Muscle layer of colon (tissue), 2 donors: ENCODE data around the gene MTURN.
A peak's percentile ranks its signal among the peaks of the same experiment; 100 is the strongest.

Experiments used
- H3K27ac ChIP-seq: one replicate; pipeline ENCODE4 v1.7.0; 2013; ENCODE audit warnings: low read depth, mild to moderate bottlenecking, low read length, moderate library complexity
- H3K27me3 ChIP-seq, 2 donors: one replicate each; pipeline ENCODE4 v1.7.0; 2013; ENCODE audit warnings: low read length in 2 of 2, mild to moderate bottlenecking in 2 of 2; ENCODE audit not compliant: insufficient read depth in 2 of 2, control insufficient read depth in 1 of 2
- H3K36me3 ChIP-seq: one replicate; pipeline ENCODE4 v1.7.0; 2013; ENCODE audit warnings: mild to moderate bottlenecking, low read length; ENCODE audit not compliant: insufficient read depth
- H3K4me1 ChIP-seq: one replicate; pipeline ENCODE4 v1.7.0; 2013; ENCODE audit warnings: mild to moderate bottlenecking, low read length; ENCODE audit not compliant: insufficient read depth
- H3K4me3 ChIP-seq, 2 donors: one replicate each; pipeline ENCODE4 v1.7.0; 2013; ENCODE audit warnings: low read length in 2 of 2, low read depth in 1 of 2, mild to moderate bottlenecking in 1 of 2, moderate library complexity in 1 of 2
- H3K9ac ChIP-seq: one replicate; pipeline ENCODE4 v1.7.0; 2013; ENCODE audit warnings: low read length
- H3K9me3 ChIP-seq: one replicate; pipeline ENCODE4 v1.7.0; 2013; ENCODE audit warnings: mild to moderate bottlenecking, low read length
- donor health status: abdominal sarcoma.
- donor health status: Adenocarcinoma of cecum.

The MTURN gene

DNA sequence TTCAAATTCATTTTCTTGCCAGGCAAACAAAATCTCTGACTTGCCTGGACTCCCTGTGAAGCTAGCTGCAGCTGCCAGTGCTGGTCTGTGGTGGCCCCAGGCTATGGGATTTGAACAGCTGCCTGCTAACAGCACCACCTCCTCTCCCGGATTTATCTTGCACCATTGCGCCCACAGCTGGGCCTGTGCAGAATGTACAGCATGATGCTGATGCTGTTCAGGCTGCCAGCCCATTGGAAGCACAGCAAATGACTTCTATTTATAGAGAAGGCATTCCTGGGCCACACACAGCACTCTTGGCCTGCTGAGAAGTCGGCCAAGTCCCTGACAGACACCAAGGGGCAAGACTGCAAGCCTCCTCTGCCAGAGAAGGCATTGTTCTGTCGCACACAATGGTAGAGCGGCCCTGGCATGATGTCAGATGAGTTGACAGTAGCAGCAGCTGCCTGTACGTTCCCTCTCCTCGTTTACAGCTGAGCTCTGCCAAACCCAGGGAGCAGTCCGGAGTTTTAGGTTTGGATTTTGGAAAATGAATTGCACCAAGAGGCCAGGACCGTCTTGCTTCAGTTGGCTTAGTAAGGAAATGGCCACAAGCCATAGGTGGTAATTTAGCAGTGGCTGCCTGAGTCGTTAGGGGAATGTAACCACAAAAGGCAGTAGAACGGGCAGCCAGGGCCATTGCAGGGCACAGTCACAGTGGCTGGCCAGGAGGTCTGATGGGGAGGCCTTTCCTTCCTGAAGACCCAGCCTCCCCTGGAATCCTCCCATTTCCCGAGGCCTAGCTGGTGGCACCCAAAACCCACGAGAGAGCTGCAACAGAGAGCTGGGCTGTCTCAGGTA is 38.5 kb downstream of the MTURN start:
- Histone ChIP-seq H3K4me1 (peaks cover 47% of the 10 kb centered on the region), H3K9me3 (no peaks in the 10 kb centered on the region), H3K9ac (no peak overlapping the region), H3K27me3 (no peaks in the 10 kb centered on the region), H3K4me3 (peak overlapping the region in 1 of 2 donors; percentile 20), H3K27ac (peak overlapping the region; percentile 79), H3K36me3 (no peaks in the 10 kb centered on the region)

DNA sequence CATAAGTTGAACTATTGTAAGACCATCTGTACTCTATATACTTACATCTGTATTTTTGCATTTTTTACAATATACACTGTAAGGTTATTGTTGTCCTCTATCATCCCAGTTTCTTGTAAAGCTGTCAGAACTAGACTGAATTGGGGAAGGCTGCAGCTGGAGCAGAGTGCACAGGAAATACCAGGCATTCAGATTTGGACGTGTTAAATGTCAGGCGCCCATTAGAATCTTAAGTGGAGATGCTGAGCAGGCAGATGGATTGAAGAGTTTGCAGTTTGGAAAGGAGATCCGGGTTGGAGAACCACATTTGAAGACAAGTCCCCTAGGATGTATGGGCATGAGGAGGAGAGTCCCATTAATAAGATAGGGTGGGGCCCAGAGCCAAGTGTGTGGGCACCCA is 40.4 kb downstream of the MTURN start:
- H3K27ac ChIP-seq = no peak overlapping the region
- no peak overlapping the region for H3K4me3 ChIP-seq
- peaks cover 58% of the 10 kb centered on the region for H3K4me1 ChIP-seq
- H3K27me3 ChIP-seq = no peaks in the 10 kb centered on the region
- H3K9me3 ChIP-seq = no peaks in the 10 kb centered on the region
- H3K9ac ChIP-seq = no peak overlapping the region
- H3K36me3 ChIP-seq = no peaks in the 10 kb centered on the region

DNA sequence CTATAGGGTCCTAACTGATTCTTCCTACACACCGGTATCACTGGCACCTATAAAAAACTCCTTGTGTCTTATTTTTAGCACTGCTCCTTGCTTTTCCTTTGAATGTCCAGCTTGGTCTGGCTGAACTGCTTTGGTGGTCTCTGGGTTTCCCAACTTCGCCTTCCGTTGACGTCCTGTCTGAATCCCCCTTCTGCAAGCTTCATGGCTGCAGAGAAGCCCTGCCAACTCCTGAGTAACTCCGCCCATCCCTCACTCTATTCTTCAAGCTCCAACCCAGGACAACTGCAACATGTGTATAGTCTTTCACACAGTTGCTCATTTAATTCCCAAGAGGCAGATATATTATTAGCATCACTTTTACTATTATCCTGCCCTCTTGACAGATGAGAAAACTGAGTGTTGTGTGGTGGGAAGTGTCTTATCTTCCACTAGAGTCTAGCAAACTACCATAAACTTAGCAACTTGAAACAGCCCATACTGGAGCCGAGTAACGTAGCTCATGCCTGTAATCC is 40.9 kb downstream of the MTURN start:
- H3K4me3 ChIP-seq = no peak overlapping the region
- H3K4me1 ChIP-seq = peaks cover 62% of the 10 kb centered on the region
- H3K9ac ChIP-seq = no peak overlapping the region
- no peaks in the 10 kb centered on the region for H3K36me3 ChIP-seq
- H3K27me3 ChIP-seq = no peaks in the 10 kb centered on the region
- H3K27ac ChIP-seq = no peak overlapping the region
- H3K9me3 ChIP-seq = no peaks in the 10 kb centered on the region

DNA sequence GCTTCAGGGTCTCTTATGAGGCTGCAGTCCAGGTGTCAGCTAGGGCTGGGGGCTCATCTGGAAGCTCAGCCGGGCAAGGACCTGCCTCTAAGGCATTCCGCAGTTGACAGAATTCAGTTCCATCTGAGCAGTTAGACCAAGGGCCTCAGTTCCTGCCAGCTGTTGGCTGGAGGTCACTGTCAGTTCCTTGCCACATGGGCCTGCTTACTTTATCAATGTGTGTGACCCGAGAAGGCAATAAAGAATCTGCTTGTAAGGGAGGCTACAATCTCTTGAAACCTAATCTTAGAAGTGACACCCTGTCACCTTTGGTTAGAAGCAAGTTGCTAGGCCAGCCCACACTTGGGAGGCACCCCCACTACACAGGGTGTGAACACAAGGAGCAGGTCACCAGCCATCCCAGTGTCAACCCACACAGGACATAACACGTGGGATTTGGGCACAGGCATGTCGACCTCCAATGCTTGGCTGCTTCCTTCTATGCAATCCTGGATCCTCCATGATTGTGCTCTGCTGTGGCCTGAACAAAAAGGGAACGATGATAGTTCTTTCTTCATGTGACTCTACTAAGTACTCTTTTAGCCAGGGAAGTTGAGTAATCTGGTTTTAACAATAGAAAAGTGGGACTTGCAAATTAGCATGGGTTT is 41.8 kb downstream of the MTURN start:
- Histone ChIP-seq H3K27ac (no peak overlapping the region), H3K4me1 (peaks cover 71% of the 10 kb centered on the region), H3K9me3 (no peaks in the 10 kb centered on the region), H3K4me3 (no peak overlapping the region), H3K36me3 (no peaks in the 10 kb centered on the region), H3K9ac (no peak overlapping the region), H3K27me3 (no peaks in the 10 kb centered on the region)

DNA sequence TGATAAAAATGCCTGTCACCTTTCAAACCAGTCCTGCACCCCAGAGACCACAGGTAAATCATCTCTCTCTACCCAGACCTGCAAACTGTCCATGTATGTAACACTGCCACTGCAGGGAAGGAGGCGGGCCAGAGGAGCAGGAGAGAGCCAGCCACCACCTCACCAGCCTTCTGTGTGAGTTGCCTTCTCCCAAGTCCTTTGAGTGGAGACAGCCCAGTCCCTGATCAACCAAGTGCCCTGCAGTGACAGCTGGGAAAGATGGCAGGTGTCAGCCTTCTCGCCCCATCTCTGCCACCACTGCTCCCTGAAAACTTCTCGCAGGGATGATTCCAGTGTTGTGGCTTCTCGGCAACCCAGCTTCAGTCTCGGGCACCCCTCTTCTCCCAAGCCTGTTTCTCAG is 42.4 kb downstream of the MTURN start:
- peaks cover 72% of the 10 kb centered on the region for H3K4me1 ChIP-seq

DNA sequence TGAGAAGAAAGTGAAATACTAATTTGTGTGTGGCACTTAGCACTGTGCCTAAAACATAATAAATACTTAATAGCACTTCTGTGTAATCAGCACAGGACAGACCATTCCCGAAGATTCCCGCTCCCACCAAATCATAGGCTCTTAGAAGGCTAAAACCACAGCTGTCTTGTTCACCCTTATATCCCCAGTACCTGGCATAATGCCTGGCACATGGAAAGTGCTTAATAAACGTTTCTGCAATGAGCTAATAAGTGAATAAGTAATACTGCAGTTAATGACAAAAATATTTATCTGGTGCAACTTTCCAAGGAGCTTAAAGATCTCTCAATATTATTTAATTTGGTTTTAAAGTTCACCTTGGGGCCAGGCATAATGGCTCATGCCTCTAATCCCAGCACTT is 43.2 kb downstream of the MTURN start:
- Histone ChIP-seq H3K9ac (no peak overlapping the region), H3K4me3 (no peak overlapping the region), H3K4me1 (peaks cover 72% of the 10 kb centered on the region), H3K27ac (no peak overlapping the region), H3K9me3 (no peaks in the 10 kb centered on the region), H3K36me3 (no peaks in the 10 kb centered on the region), H3K27me3 (no peaks in the 10 kb centered on the region)

More for the DNA sequence above, 42.4 kb downstream of the MTURN start:
- no peak overlapping the region for H3K27ac ChIP-seq
- no peak overlapping the region for H3K9ac ChIP-seq
- no peaks in the 10 kb centered on the region for H3K36me3 ChIP-seq
- H3K9me3 ChIP-seq = no peaks in the 10 kb centered on the region
- no peaks in the 10 kb centered on the region for H3K27me3 ChIP-seq
- no peak overlapping the region for H3K4me3 ChIP-seq

DNA sequence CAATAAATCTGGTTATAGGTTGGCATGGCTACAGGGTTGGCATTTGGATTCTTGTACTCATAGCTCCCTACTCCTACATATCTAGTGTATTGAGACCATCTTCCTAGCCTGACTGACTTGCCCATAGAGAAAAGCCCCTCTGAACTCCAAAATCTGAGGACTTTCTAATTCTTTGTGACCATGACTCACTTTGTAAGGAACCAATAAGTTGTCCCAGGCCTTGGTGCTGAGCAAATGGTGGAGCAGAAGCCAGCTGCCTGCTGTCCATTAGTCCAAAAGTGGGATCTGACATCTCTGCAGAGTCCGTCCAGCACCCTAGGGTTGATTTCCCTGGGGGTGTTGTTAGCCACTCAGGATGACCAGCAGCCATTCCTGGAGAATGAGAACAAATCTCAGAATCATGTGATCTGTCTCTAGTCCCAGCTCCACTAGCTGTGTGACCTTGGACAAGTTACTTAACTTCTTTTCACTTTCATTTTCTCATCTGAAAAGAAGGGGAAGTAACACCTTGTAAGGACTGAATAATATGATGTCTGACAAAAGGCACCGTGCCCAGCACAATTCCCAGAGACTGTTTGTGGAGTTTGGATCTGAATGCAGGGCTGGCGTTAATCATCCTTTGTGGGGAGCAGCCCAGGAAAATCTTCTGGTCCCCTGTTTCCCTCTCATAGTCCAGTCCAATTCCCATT is 44.1 kb downstream of the MTURN start:
- no peak overlapping the region for H3K27ac ChIP-seq
- H3K9me3 ChIP-seq = no peaks in the 10 kb centered on the region
- H3K27me3 ChIP-seq = no peaks in the 10 kb centered on the region
- H3K4me3 ChIP-seq = peak overlapping the region in 1 of 2 donors; percentile 23
- peaks cover 63% of the 10 kb centered on the region for H3K4me1 ChIP-seq
- H3K36me3 ChIP-seq = no peaks in the 10 kb centered on the region
- no peak overlapping the region for H3K9ac ChIP-seq

DNA sequence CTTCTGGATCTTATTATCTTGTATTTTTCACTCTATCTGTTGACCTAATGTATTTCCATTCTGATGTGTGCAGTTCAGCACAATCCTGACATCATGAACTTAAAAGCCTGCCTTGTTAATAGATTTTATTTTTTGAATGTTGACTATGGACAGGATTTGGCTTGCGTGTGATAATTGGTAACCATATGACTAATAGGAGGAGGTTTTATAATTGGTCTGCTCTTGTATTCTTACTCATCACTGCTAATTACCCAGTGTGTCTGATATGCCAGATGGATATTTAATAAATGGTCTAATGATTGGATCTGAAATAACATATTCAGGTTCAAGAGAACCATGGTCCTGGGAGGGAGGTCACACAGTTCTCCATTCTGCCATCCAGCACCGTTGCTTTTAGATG is 45.9 kb downstream of the MTURN start:
- no peak overlapping the region for H3K9ac ChIP-seq
- peak overlapping the region; percentile 21 for H3K27ac ChIP-seq
- peaks cover 52% of the 10 kb centered on the region for H3K4me1 ChIP-seq
- H3K27me3 ChIP-seq = no peaks in the 10 kb centered on the region
- no peaks in the 10 kb centered on the region for H3K36me3 ChIP-seq
- H3K4me3 ChIP-seq = no peak overlapping the region
- no peaks in the 10 kb centered on the region for H3K9me3 ChIP-seq

DNA sequence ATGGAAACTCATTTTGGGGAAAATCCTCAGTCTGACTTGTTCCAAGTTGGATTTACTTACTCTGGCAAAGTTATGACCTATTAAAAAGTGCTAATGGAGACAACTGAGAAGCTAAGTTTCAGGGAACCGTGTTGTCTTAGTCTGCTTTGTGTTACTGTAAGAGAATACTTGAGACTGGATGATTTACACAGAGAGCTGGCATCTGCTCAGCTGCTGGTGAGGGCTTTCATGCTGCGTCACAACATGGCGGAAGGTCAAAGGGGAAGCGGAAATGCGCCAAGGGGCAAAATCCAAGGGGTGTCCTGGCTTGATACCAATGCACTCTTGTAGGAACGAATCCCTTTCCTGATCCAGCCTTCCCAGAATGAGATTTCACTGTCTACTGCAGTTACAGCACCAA is 46.4 kb downstream of the MTURN start:
- Histone ChIP-seq H3K36me3 (no peaks in the 10 kb centered on the region), H3K27me3 (no peaks in the 10 kb centered on the region), H3K4me3 (no peak overlapping the region), H3K9ac (no peak overlapping the region), H3K4me1 (peaks cover 49% of the 10 kb centered on the region), H3K9me3 (no peaks in the 10 kb centered on the region), H3K27ac (peak overlapping the region; percentile 21)

DNA sequence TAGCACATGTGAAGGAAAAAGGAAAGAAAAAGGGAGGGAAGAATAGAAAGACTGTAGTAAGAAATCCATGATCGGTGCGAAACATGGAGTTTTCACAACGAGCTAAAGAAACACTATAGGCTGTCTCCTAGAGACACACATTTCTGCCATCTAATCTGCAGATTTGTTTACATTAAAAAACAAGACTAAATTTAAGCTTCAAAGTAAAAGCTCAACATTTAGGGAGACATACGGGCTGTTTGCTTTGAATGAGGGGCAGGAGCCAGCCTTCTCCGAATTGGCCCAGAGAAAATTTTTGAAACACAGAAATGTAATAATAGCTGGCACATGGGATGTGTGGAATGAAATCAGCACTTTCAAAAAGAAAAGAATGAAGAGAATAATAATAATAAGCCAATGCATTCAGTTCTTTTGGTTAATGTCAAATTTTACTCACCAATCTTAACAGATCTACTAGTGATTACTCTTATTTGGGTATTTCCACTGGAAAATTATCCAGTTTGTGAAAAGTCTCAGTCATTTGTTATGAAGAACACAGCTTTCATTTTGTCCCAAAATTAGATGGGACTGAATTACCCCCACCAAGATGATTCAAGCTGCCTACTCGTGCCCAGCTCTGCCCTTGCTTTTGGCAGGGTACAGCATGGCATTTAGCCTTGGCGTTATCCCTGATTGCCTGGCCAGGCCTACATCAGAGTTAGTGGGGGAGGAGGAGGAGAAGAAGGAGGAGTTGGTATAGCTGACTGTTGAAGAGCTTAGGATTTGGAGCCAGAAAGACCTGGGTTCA is 47.1 kb downstream of the MTURN start:
- Histone ChIP-seq H3K27ac (peak overlapping the region; percentile 16), H3K4me1 (peaks cover 45% of the 10 kb centered on the region), H3K27me3 (no peaks in the 10 kb centered on the region), H3K9ac (no peak overlapping the region), H3K36me3 (no peaks in the 10 kb centered on the region), H3K9me3 (no peaks in the 10 kb centered on the region), H3K4me3 (no peak overlapping the region)

DNA sequence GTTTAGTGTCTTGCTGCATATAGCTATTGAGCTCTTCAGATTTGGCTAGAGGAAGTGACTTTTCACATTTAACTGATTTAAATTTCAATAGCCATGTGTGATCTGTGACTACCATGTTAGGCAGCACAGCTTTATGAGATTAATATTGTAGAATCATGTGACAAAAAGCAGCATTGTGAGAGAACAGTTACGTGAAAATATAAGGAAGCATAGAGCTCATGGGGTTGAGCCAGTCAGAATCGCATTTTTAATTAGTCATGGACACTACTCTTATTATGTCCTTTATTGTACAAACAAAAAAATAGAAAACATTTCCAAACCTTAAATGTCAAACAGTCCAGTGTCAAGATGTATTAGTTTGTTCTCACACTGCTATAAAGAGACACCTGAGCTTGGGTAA is 48.0 kb downstream of the MTURN start:
- H3K4me3 ChIP-seq = no peak overlapping the region
- no peak overlapping the region for H3K27ac ChIP-seq
- H3K36me3 ChIP-seq = no peaks in the 10 kb centered on the region
- no peak overlapping the region for H3K9ac ChIP-seq
- no peaks in the 10 kb centered on the region for H3K27me3 ChIP-seq
- peaks cover 45% of the 10 kb centered on the region for H3K4me1 ChIP-seq
- no peaks in the 10 kb centered on the region for H3K9me3 ChIP-seq
